Osteocyte (in vitro differentiated cells): ENCODE data around the gene LARP4B. TPM values are rescaled to one million over a fixed set of nuclear protein-coding genes. Genes with fewer than 3 reads are reported as not detected.
A peak's percentile ranks its signal among the peaks of the same experiment; 100 is the strongest.

Experiments
- DNase-seq: peaks from one replicate; pipeline ENCODE4 v3.0.0; 2021; ENCODE audit warnings: mixed read lengths; ENCODE audit not compliant: unreplicated experiment; ENCODE audit errors: extremely low spot score
- H3K27ac Mint-ChIP-seq: one replicate; pipeline ENCODE4 v1.8.0; 2021; ENCODE audit warnings: mild to moderate bottlenecking, mixed read lengths; ENCODE audit not compliant: unreplicated experiment
- H3K27me3 Mint-ChIP-seq: one replicate; pipeline ENCODE4 v1.8.0; 2021; ENCODE audit warnings: mixed read lengths; ENCODE audit not compliant: unreplicated experiment
- H3K36me3 Mint-ChIP-seq: one replicate; pipeline ENCODE4 v1.8.0; 2021; ENCODE audit warnings: mixed read lengths; ENCODE audit not compliant: unreplicated experiment
- H3K4me1 Mint-ChIP-seq: one replicate; pipeline ENCODE4 v1.8.0; 2021; ENCODE audit warnings: mixed read lengths; ENCODE audit not compliant: unreplicated experiment
- H3K4me3 Mint-ChIP-seq: one replicate; pipeline ENCODE4 v1.8.0; 2021; ENCODE audit warnings: mild to moderate bottlenecking, moderate library complexity, mixed read lengths; ENCODE audit not compliant: unreplicated experiment
- H3K9me3 Mint-ChIP-seq: one replicate; pipeline ENCODE4 v1.8.0; 2021; ENCODE audit warnings: mixed read lengths; ENCODE audit not compliant: unreplicated experiment
- total RNA-seq: library from RNA; stranded (reverse); gene quantifications from 2 replicates; pipeline ENCODE4 v1.2.1, GENCODE V29; 2021
- TF ChIP-seq, protein P1 (sequence below): fragments of 200-600 bp; sonication (generic); IDR thresholded peaks from 2 replicates; pipeline ENCODE4 v1.5.0; 2021; ENCODE audit warnings: antibody characterized with exemption, mild to moderate bottlenecking, moderate library complexity

Gene LARP4B
- total RNA-seq, 1 donor from 2014 or later = 79.6 TPM

DNA sequence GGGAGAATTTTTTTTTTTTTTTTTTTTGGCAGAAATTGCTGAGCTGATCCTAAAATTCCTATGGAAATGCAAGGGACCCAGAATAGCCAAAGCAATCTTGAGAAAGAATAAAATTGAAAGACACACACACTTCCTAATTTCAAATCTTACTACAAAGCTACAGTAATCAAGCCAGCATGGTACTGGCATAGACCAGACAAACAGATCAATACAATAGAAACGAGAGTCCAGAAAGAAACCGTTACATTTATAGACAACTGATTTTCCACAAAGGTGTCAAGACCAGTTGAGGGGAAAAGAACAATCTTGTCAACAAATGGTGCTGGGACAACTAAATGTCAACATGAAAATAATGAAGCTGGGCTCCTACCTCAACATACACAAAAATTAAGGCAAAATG is 34.5 kb downstream of the LARP4B start:
- Mint-ChIP-seq H3K36me3 (no peaks in the 10 kb centered on the region), H3K27ac (no peak overlapping the region), H3K9me3 (no peaks in the 10 kb centered on the region), H3K4me3 (no peak overlapping the region), H3K27me3 (no peaks in the 10 kb centered on the region), H3K4me1 (peaks cover 6% of the 10 kb centered on the region)
- DNase-seq = no peak
- TF ChIP-seq, protein P1, sequence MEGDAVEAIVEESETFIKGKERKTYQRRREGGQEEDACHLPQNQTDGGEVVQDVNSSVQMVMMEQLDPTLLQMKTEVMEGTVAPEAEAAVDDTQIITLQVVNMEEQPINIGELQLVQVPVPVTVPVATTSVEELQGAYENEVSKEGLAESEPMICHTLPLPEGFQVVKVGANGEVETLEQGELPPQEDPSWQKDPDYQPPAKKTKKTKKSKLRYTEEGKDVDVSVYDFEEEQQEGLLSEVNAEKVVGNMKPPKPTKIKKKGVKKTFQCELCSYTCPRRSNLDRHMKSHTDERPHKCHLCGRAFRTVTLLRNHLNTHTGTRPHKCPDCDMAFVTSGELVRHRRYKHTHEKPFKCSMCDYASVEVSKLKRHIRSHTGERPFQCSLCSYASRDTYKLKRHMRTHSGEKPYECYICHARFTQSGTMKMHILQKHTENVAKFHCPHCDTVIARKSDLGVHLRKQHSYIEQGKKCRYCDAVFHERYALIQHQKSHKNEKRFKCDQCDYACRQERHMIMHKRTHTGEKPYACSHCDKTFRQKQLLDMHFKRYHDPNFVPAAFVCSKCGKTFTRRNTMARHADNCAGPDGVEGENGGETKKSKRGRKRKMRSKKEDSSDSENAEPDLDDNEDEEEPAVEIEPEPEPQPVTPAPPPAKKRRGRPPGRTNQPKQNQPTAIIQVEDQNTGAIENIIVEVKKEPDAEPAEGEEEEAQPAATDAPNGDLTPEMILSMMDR = no peak

- TF ChIP-seq, protein P1 = no peak
- Mint-ChIP-seq H3K4me1 (peaks cover 7% of the 10 kb centered on the region), H3K27me3 (no peaks in the 10 kb centered on the region), H3K4me3 (no peak overlapping the region), H3K9me3 (no peaks in the 10 kb centered on the region), H3K36me3 (no peaks in the 10 kb centered on the region), H3K27ac (no peak overlapping the region)
- DNase-seq = no peak
Observed at GRCh38 chr10:895324-895723, 36.2 kb downstream of the LARP4B start.

GRCh38 chr10:878895-879294 is 52.6 kb downstream of the LARP4B start:
- DNase-seq = no peak
- Mint-ChIP-seq H3K36me3 (peaks cover 38% of the 10 kb centered on the region), H3K4me1 (peaks cover 13% of the 10 kb centered on the region), H3K27ac (peak overlapping the region; percentile 29), H3K4me3 (no peak overlapping the region), H3K9me3 (no peaks in the 10 kb centered on the region), H3K27me3 (no peaks in the 10 kb centered on the region)
- TF ChIP-seq, protein P1 = no peak

DNA sequence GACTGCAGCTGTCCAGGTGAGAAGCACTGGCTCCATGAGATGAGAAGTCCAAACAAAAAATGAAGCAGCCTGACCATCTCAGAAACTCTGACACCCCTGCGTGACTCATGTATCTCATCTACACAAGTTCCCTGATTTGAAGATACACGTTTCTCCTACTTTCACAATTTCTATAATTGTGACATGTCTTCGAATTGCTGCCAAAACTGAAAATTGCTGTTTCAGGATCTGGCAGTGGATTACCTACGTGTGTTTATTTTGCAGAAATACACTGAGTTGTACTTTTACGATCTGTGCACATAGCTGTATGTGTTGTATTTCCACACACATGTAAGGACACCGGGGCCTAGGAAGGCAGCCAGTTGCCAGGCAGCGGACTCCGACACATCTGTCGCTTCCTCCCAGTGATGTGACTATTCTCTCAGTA is 53.2 kb downstream of the LARP4B start:
- H3K27me3 Mint-ChIP-seq = no peaks in the 10 kb centered on the region
- H3K36me3 Mint-ChIP-seq = peaks cover 36% of the 10 kb centered on the region
- peaks cover 13% of the 10 kb centered on the region for H3K4me1 Mint-ChIP-seq
- DNase-seq = no peak
- H3K27ac Mint-ChIP-seq = no peak overlapping the region
- H3K9me3 Mint-ChIP-seq = no peaks in the 10 kb centered on the region
- TF ChIP-seq, protein P1 = no peak
- H3K4me3 Mint-ChIP-seq = no peak overlapping the region

DNA sequence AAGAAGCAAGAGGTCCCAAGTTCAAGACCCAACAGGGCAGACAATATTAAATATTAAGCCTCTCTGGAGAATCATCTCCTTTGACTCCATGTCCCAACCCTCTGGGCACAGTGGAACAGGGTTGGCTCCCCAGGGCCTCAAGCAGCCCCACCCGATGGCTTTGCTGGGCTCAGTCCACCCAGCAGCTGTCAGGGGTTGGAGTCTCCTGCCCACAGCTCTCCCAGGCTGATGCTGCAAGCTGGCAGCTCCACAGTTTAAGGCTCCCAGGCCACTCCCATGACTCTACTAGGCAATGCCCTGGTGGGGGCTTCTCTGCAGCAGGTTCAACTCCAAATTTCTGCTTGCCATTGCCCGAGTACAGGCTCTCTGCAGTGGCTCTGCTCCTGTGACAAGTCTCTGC is 55.1 kb downstream of the LARP4B start:
- H3K4me3 Mint-ChIP-seq = no peak overlapping the region
- no peak overlapping the region for H3K27ac Mint-ChIP-seq
- TF ChIP-seq, protein P1 = no peak
- no peaks in the 10 kb centered on the region for H3K9me3 Mint-ChIP-seq
- H3K27me3 Mint-ChIP-seq = no peaks in the 10 kb centered on the region
- H3K4me1 Mint-ChIP-seq = peaks cover 13% of the 10 kb centered on the region
- DNase-seq = no peak
- peaks cover 38% of the 10 kb centered on the region for H3K36me3 Mint-ChIP-seq
